ENCODE measurements around the gene CNTN5.

The CNTN5 gene

DNA sequence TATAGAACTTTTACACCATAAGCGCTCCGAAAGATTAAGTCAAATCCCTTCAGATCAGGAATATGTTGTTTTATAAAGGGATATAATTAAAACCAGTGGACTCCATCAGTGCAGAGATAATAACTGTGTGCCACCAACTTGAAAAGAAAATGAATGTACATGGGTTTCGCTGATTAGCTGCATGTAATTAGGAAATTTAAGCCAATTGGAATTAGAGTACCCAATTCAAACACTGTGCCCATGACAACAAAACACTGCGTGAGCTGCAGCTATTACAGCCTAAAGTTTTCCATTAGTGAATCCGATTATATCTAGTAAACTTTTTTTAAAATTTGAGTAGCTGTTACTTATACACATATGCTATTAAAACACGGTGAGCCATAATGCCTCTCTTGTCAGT, 1274.0 kb downstream of the CNTN5 start:
- ChIA-PET POLR2A (no interaction called here), CTCF (no interaction called here)
- Histone ChIP-seq H3K4me1 (ENCODE audit: control insufficient read depth, insufficient read depth, low read length) (no peaks in the 10 kb centered on the region), H3K4me3 (ENCODE audit: low read depth, low read length) (no peak overlapping the region), H3K36me3 (ENCODE audit: control insufficient read depth in 2 of 2, insufficient read depth in 1 of 2, low read length in 2 of 2) (no peaks in the 10 kb centered on the region), H3K27ac (ENCODE audit: extremely low read depth, low read depth, low read length) (no peak overlapping the region), H3K9me3 (ENCODE audit: control insufficient read depth, insufficient read depth, low read depth, low read length) (no peaks in the 10 kb centered on the region)
- TF ChIP-seq GLI4 (tag by site-specific recombination; IDR thresholded peaks at IDR 0.05) (no peak), ZNF585B (tag by site-specific recombination; IDR thresholded peaks at IDR 0.05) (no peak), ZNF146 (tag by site-specific recombination; IDR thresholded peaks at IDR 0.05) (no peak), ZNF324 (tag by site-specific recombination; IDR thresholded peaks at IDR 0.05) (no peak), ZFP37 (tag by site-specific recombination; IDR thresholded peaks at IDR 0.05) (no peak), ZNF16 (tag by site-specific recombination; IDR thresholded peaks at IDR 0.05; ENCODE audit: low read depth) (no peak), ZNF501 (tag by site-specific recombination; IDR thresholded peaks at IDR 0.05) (no peak), ZNF629 (tag by site-specific recombination; IDR thresholded peaks at IDR 0.05) (no peak), ZNF169 (tag by site-specific recombination; IDR thresholded peaks at IDR 0.05) (no peak)
- TF ChIP-seq, protein P1, sequence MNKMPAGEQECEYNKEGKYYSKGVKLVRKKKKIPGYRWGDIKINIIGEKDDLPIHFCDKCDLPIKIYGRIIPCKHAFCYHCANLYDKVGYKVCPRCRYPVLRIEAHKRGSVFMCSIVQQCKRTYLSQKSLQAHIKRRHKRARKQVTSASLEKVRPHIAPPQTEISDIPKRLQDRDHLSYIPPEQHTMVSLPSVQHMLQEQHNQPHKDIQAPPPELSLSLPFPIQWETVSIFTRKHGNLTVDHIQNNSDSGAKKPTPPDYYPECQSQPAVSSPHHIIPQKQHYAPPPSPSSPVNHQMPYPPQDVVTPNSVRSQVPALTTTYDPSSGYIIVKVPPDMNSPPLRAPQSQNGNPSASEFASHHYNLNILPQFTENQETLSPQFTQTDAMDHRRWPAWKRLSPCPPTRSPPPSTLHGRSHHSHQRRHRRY (tag by site-specific recombination; IDR thresholded peaks at IDR 0.05): no peak

- no peaks in the 10 kb centered on the region for H3K4me1 ChIP-seq (ENCODE audit: control insufficient read depth, insufficient read depth, low read length)
- TF ChIP-seq, protein P2, sequence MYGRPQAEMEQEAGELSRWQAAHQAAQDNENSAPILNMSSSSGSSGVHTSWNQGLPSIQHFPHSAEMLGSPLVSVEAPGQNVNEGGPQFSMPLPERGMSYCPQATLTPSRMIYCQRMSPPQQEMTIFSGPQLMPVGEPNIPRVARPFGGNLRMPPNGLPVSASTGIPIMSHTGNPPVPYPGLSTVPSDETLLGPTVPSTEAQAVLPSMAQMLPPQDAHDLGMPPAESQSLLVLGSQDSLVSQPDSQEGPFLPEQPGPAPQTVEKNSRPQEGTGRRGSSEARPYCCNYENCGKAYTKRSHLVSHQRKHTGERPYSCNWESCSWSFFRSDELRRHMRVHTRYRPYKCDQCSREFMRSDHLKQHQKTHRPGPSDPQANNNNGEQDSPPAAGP (tag by site-specific recombination; IDR thresholded peaks at IDR 0.05): no peak
- TF ChIP-seq, protein P1 (tag by site-specific recombination; IDR thresholded peaks at IDR 0.05): no peak
- TF ChIP-seq, protein P3, sequence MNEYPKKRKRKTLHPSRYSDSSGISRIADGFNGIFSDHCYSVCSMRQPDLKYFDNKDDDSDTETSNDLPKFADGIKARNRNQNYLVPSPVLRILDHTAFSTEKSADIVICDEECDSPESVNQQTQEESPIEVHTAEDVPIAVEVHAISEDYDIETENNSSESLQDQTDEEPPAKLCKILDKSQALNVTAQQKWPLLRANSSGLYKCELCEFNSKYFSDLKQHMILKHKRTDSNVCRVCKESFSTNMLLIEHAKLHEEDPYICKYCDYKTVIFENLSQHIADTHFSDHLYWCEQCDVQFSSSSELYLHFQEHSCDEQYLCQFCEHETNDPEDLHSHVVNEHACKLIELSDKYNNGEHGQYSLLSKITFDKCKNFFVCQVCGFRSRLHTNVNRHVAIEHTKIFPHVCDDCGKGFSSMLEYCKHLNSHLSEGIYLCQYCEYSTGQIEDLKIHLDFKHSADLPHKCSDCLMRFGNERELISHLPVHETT (tag by site-specific recombination; IDR thresholded peaks at IDR 0.05): no peak
- H3K27ac ChIP-seq (ENCODE audit: extremely low read depth, low read depth, low read length): no peak overlapping the region
- POLR2A ChIA-PET: no interaction called here
- no peaks in the 10 kb centered on the region for H3K9me3 ChIP-seq (ENCODE audit: control insufficient read depth, insufficient read depth, low read depth, low read length)
- CTCF ChIA-PET: interaction anchor here (0.5 kb wide), 1 partner anchor 180 kb away, joined by 3 read pairs; no protein-coding TSS in a partner anchor
- H3K36me3 ChIP-seq (ENCODE audit: control insufficient read depth in 2 of 2, insufficient read depth in 1 of 2, low read length in 2 of 2): no peaks in the 10 kb centered on the region
- no peak overlapping the region for H3K4me3 ChIP-seq (ENCODE audit: low read depth, low read length)
Measured at GRCh38 chr11:100296051-100296679, 1275.4 kb downstream of the CNTN5 start.

DNA sequence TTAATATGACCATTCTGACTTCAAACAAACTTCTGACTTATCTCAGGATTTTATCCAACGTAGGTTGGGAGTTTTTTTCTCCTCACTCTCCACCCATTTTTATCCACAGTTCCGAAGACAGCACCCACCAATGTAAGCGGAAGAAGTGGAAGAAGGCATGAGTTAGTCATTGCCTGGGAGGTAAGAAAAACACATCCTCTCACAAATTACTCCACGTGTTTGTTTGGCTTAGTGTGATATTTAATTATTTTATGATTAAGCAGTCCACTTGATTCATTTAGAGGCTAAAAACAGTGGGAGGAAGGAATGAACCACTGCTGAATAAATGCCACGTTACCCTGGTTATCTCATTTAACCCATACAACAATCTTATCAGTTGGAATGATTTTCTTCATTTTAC, 1276.8 kb downstream of the CNTN5 start:
- CTCF ChIA-PET: no interaction called here
- TF ChIP-seq ZIC2 (tag by site-specific recombination; IDR thresholded peaks at IDR 0.05): no peak
- H3K4me3 ChIP-seq (ENCODE audit: low read depth, low read length): no peak overlapping the region
- POLR2A ChIA-PET: no interaction called here
- H3K27ac ChIP-seq (ENCODE audit: extremely low read depth, low read depth, low read length): no peak overlapping the region
- no peaks in the 10 kb centered on the region for H3K9me3 ChIP-seq (ENCODE audit: control insufficient read depth, insufficient read depth, low read depth, low read length)
- H3K4me1 ChIP-seq (ENCODE audit: control insufficient read depth, insufficient read depth, low read length): no peaks in the 10 kb centered on the region
- H3K36me3 ChIP-seq (ENCODE audit: control insufficient read depth in 2 of 2, insufficient read depth in 1 of 2, low read length in 2 of 2): no peaks in the 10 kb centered on the region

DNA sequence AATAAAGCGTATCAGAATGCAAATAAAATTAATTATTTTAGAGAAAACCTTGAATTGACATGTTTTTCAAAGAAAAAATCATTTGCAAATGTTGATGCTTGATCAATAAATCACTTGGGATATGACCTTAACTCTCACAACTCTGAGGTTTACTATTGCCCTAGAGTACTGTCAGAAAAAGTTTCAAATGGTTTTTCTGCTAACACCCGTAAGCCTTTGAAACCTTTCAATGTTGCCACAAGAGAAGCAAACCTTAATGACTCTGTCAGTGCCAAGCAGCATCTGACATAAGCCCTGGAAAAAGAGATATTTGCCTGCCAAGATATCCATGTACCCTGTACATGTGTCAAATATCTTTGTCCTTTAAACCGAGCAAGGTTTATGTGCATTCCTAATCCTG, 1282.1 kb downstream of the CNTN5 start:
- Histone ChIP-seq H3K9me3 (ENCODE audit: control insufficient read depth, insufficient read depth, low read depth, low read length) (no peaks in the 10 kb centered on the region), H3K4me1 (ENCODE audit: control insufficient read depth, insufficient read depth, low read length) (no peaks in the 10 kb centered on the region), H3K27ac (ENCODE audit: extremely low read depth, low read depth, low read length) (no peak overlapping the region), H3K36me3 (ENCODE audit: control insufficient read depth in 2 of 2, insufficient read depth in 1 of 2, low read length in 2 of 2) (no peaks in the 10 kb centered on the region), H3K4me3 (ENCODE audit: low read depth, low read length) (no peak overlapping the region)
- ChIA-PET POLR2A (no interaction called here), CTCF (interaction anchor here (0.7 kb wide), 1 partner anchor 142 kb away, joined by 3 read pairs; no protein-coding TSS in a partner anchor)
- TF ChIP-seq SP7 (tag by site-specific recombination; IDR thresholded peaks at IDR 0.05): no peak
- no peak for TF ChIP-seq PRDM2 (tag by site-specific recombination; IDR thresholded peaks at IDR 0.05; ENCODE audit: borderline replicate concordance)
- no peak for TF ChIP-seq ZNF621 (tag by site-specific recombination; IDR thresholded peaks at IDR 0.05)
- no peak for TF ChIP-seq ZNF239 (tag by site-specific recombination; IDR thresholded peaks at IDR 0.05)

Data from HEK293 (cell line).